Measurements from ENCODE around the gene MIPOL1.
A peak's percentile ranks its signal among the peaks of the same experiment; 100 is the strongest.

Gene MIPOL1

GRCh38 chr14:37587131-37587803 lies 389.5 kb downstream of the MIPOL1 start:
- H3K4me3 ChIP-seq (ENCODE audit: low read length in 2 of 2): no peak overlapping the region
- H3K9me3 ChIP-seq (replicated peaks in 1 of 2; ENCODE audit: control insufficient read depth in 2 of 2, insufficient read depth in 1 of 2, low read depth in 1 of 2, low read length in 2 of 2): no peaks in the 10 kb centered on the region
- H3K9ac ChIP-seq (ENCODE audit: low read depth, low read length, poor library complexity): no peak overlapping the region
- peak overlapping the region; percentile 92 for H2AFZ ChIP-seq (ENCODE audit: low read length)
- H2BK5ac ChIP-seq (ENCODE audit: low read length): no peak overlapping the region
- H3K14ac ChIP-seq (ENCODE audit: low read length): no peak overlapping the region
- no peak overlapping the region for H3K23ac ChIP-seq (ENCODE audit: low read depth, low read length, poor library complexity)
- H3K36me3 ChIP-seq (replicated peaks in 1 of 2; ENCODE audit: control insufficient read depth in 2 of 2, insufficient read depth in 2 of 2, low read length in 2 of 2): no peaks in the 10 kb centered on the region
- WGBS, 2 donors (ENCODE audit: extremely low coverage in 2 of 2, insufficient read length in 2 of 2, insufficient replicate concordance in 1 of 2): no CpG with 5 or more reads among the region's 4 CpGs
- no peak overlapping the region for H4K91ac ChIP-seq (ENCODE audit: low read depth, low read length, poor library complexity)
- H3K4me2 ChIP-seq (ENCODE audit: insufficient read depth, low read length, poor library complexity, severe bottlenecking): no peak overlapping the region
- H3K79me1 ChIP-seq (ENCODE audit: low read depth, low read length): peaks cover 2% of the 10 kb centered on the region
- no peak overlapping the region for H3K18ac ChIP-seq (ENCODE audit: low read length)
- peaks cover 24 to 98% (median 83%) of the 10 kb centered on the region in 3 experiments for H3K27me3 ChIP-seq (ENCODE audit: control insufficient read depth in 3 of 3, insufficient read depth in 3 of 3, low read depth in 1 of 3, low read length in 3 of 3)
- no peak overlapping the region for H2BK120ac ChIP-seq (ENCODE audit: low read depth, low read length)
- H3K27ac ChIP-seq (replicated peaks; ENCODE audit: low read length): no peak overlapping the region
- no peak overlapping the region for H2BK15ac ChIP-seq (ENCODE audit: low read length)
- no peak overlapping the region for H2AK5ac ChIP-seq (ENCODE audit: low read depth, low read length)
- no peak overlapping the region for H2BK12ac ChIP-seq (ENCODE audit: low read length)
- no peak overlapping the region for H3K4ac ChIP-seq (ENCODE audit: low read length)
- no peak overlapping the region for H4K8ac ChIP-seq (ENCODE audit: low read depth, low read length)
- peaks cover 7 to 16% of the 10 kb centered on the region in 2 donors for H3K4me1 ChIP-seq (ENCODE audit: control insufficient read depth in 2 of 2, insufficient read depth in 1 of 2, low read depth in 1 of 2, low read length in 2 of 2)
- DNase-seq (ENCODE audit: low spot score): no peak

GRCh38 chr14:37587881-37588666 lies 390.3 kb downstream of the MIPOL1 start:
- Histone ChIP-seq H3K23ac (ENCODE audit: low read depth, low read length, poor library complexity) (peak overlapping the region; percentile 39), H3K79me1 (ENCODE audit: low read depth, low read length) (peaks cover 2% of the 10 kb centered on the region), H3K4ac (ENCODE audit: low read length) (no peak overlapping the region), H3K27ac (replicated peaks; ENCODE audit: low read length) (no peak overlapping the region), H3K4me1 (ENCODE audit: control insufficient read depth in 2 of 2, insufficient read depth in 1 of 2, low read depth in 1 of 2, low read length in 2 of 2) (peaks cover 7 to 16% of the 10 kb centered on the region in 2 donors), H4K8ac (ENCODE audit: low read depth, low read length) (no peak overlapping the region), H2BK15ac (ENCODE audit: low read length) (no peak overlapping the region), H3K4me3 (ENCODE audit: low read length in 2 of 2) (peak overlapping the region; percentile 33 to 56), H3K27me3 (ENCODE audit: control insufficient read depth in 3 of 3, insufficient read depth in 3 of 3, low read depth in 1 of 3, low read length in 3 of 3) (peaks cover 32 to 98% (median 84%) of the 10 kb centered on the region in 3 experiments), H3K9me3 (replicated peaks in 1 of 2; ENCODE audit: control insufficient read depth in 2 of 2, insufficient read depth in 1 of 2, low read depth in 1 of 2, low read length in 2 of 2) (no peaks in the 10 kb centered on the region), H2BK120ac (ENCODE audit: low read depth, low read length) (no peak overlapping the region), H2AK5ac (ENCODE audit: low read depth, low read length) (no peak overlapping the region), H2BK5ac (ENCODE audit: low read length) (no peak overlapping the region), H3K4me2 (ENCODE audit: insufficient read depth, low read length, poor library complexity, severe bottlenecking) (peak overlapping the region; percentile 86), H3K9ac (ENCODE audit: low read depth, low read length, poor library complexity) (no peak overlapping the region), H2AFZ (ENCODE audit: low read length) (peak overlapping the region; percentile 92), H3K18ac (ENCODE audit: low read length) (peak overlapping the region; percentile 77), H3K36me3 (replicated peaks in 1 of 2; ENCODE audit: control insufficient read depth in 2 of 2, insufficient read depth in 2 of 2, low read length in 2 of 2) (no peaks in the 10 kb centered on the region), H2BK12ac (ENCODE audit: low read length) (no peak overlapping the region), H3K14ac (ENCODE audit: low read length) (no peak overlapping the region), H4K91ac (ENCODE audit: low read depth, low read length, poor library complexity) (no peak overlapping the region)
- no peak for DNase-seq (ENCODE audit: low spot score)
- WGBS, 2 donors (ENCODE audit: extremely low coverage in 2 of 2, insufficient read length in 2 of 2, insufficient replicate concordance in 1 of 2): no CpG with 5 or more reads among the region's 63 CpGs

- no peak overlapping the region for H3K18ac ChIP-seq (ENCODE audit: low read length)
- H3K14ac ChIP-seq (ENCODE audit: low read length): no peak overlapping the region
- peaks cover 5 to 15% of the 10 kb centered on the region in 2 donors for H3K4me1 ChIP-seq (ENCODE audit: control insufficient read depth in 2 of 2, insufficient read depth in 1 of 2, low read depth in 1 of 2, low read length in 2 of 2)
- peaks cover 32 to 98% (median 84%) of the 10 kb centered on the region in 3 experiments for H3K27me3 ChIP-seq (ENCODE audit: control insufficient read depth in 3 of 3, insufficient read depth in 3 of 3, low read depth in 1 of 3, low read length in 3 of 3)
- H3K79me1 ChIP-seq (ENCODE audit: low read depth, low read length): peaks cover 2% of the 10 kb centered on the region
- H3K36me3 ChIP-seq (replicated peaks in 1 of 2; ENCODE audit: control insufficient read depth in 2 of 2, insufficient read depth in 2 of 2, low read length in 2 of 2): no peaks in the 10 kb centered on the region
- no peak overlapping the region for H3K9ac ChIP-seq (ENCODE audit: low read depth, low read length, poor library complexity)
- no peak overlapping the region for H2BK12ac ChIP-seq (ENCODE audit: low read length)
- H3K4me2 ChIP-seq (ENCODE audit: insufficient read depth, low read length, poor library complexity, severe bottlenecking): peak overlapping the region; percentile 86
- H4K91ac ChIP-seq (ENCODE audit: low read depth, low read length, poor library complexity): no peak overlapping the region
- H3K4ac ChIP-seq (ENCODE audit: low read length): no peak overlapping the region
- H3K9me3 ChIP-seq (replicated peaks in 1 of 2; ENCODE audit: control insufficient read depth in 2 of 2, insufficient read depth in 1 of 2, low read depth in 1 of 2, low read length in 2 of 2): no peaks in the 10 kb centered on the region
- peak overlapping the region; percentile 92 for H2AFZ ChIP-seq (ENCODE audit: low read length)
- H4K8ac ChIP-seq (ENCODE audit: low read depth, low read length): no peak overlapping the region
- peak overlapping the region; percentile 39 for H3K23ac ChIP-seq (ENCODE audit: low read depth, low read length, poor library complexity)
- no peak overlapping the region for H2BK5ac ChIP-seq (ENCODE audit: low read length)
- H3K4me3 ChIP-seq (ENCODE audit: low read length in 2 of 2): peak overlapping the region in 1 of 2 donors; percentile 33
- no peak overlapping the region for H3K27ac ChIP-seq (replicated peaks; ENCODE audit: low read length)
- H2BK15ac ChIP-seq (ENCODE audit: low read length): no peak overlapping the region
- WGBS, 2 donors (ENCODE audit: extremely low coverage in 2 of 2, insufficient read length in 2 of 2, insufficient replicate concordance in 1 of 2): no CpG with 5 or more reads among the region's 6 CpGs
- H2AK5ac ChIP-seq (ENCODE audit: low read depth, low read length): no peak overlapping the region
- H2BK120ac ChIP-seq (ENCODE audit: low read depth, low read length): no peak overlapping the region
- DNase-seq (ENCODE audit: low spot score): no peak
Observed at GRCh38 chr14:37588667-37588955, 390.9 kb downstream of the MIPOL1 start.

DNA sequence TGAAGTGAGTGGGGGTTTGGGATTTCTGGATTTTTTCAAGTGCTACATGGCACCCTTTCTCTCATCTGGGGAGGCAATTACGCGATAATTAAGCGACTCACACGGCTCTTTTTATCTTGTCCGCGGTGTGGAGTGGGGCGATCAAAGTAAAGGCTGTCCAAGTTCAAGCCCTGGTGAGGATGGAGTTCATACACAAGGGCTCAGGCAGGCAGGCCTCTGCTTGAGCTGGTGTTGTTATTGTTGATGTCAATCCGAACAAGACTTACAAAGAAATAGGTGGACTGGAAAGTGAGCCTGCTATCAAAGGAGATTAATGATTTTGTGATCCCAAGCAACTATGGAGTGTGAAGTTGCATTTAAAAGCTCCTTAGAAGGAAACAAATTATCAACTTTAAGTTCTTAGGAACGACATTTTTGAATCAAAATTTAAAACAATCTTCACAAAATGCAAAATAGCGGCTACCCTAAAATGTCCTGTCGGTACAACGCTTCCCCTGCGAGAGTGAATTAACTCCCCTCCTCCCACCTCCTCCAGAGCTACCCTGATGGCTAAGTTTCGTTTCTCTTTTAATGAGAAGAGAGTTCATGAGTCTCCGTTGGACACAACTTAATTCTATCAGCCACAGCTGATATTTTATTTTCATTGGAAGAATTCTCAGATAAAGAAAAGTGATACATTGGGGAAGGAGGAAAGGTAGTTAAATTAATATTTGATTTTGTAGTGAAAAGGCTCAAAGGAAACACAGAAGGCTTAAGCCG lies 391.4 kb downstream of the MIPOL1 start:
- H4K91ac ChIP-seq (ENCODE audit: low read depth, low read length, poor library complexity): no peak overlapping the region
- H3K23ac ChIP-seq (ENCODE audit: low read depth, low read length, poor library complexity): no peak overlapping the region
- no peak overlapping the region for H2BK12ac ChIP-seq (ENCODE audit: low read length)
- DNase-seq (ENCODE audit: low spot score): no peak
- H3K27me3 ChIP-seq (ENCODE audit: control insufficient read depth in 3 of 3, insufficient read depth in 3 of 3, low read depth in 1 of 3, low read length in 3 of 3): peaks cover 32 to 98% (median 84%) of the 10 kb centered on the region in 3 experiments
- H2AK5ac ChIP-seq (ENCODE audit: low read depth, low read length): no peak overlapping the region
- no peak overlapping the region for H3K4ac ChIP-seq (ENCODE audit: low read length)
- H3K9ac ChIP-seq (ENCODE audit: low read depth, low read length, poor library complexity): no peak overlapping the region
- no peak overlapping the region for H3K4me2 ChIP-seq (ENCODE audit: insufficient read depth, low read length, poor library complexity, severe bottlenecking)
- H2BK5ac ChIP-seq (ENCODE audit: low read length): no peak overlapping the region
- H3K27ac ChIP-seq (replicated peaks; ENCODE audit: low read length): no peak overlapping the region
- H3K36me3 ChIP-seq (replicated peaks in 1 of 2; ENCODE audit: control insufficient read depth in 2 of 2, insufficient read depth in 2 of 2, low read length in 2 of 2): no peaks in the 10 kb centered on the region
- peaks cover 2% of the 10 kb centered on the region for H3K79me1 ChIP-seq (ENCODE audit: low read depth, low read length)
- H3K4me1 ChIP-seq (ENCODE audit: control insufficient read depth in 2 of 2, insufficient read depth in 1 of 2, low read depth in 1 of 2, low read length in 2 of 2): peaks cover 5 to 13% of the 10 kb centered on the region in 2 donors
- no peak overlapping the region for H4K8ac ChIP-seq (ENCODE audit: low read depth, low read length)
- no peak overlapping the region for H2AFZ ChIP-seq (ENCODE audit: low read length)
- WGBS, 2 donors (ENCODE audit: extremely low coverage in 2 of 2, insufficient read length in 2 of 2, insufficient replicate concordance in 1 of 2): no CpG with 5 or more reads among the region's 16 CpGs
- H3K4me3 ChIP-seq (ENCODE audit: low read length in 2 of 2): no peak overlapping the region
- H2BK15ac ChIP-seq (ENCODE audit: low read length): no peak overlapping the region
- no peak overlapping the region for H3K14ac ChIP-seq (ENCODE audit: low read length)
- no peaks in the 10 kb centered on the region for H3K9me3 ChIP-seq (replicated peaks in 1 of 2; ENCODE audit: control insufficient read depth in 2 of 2, insufficient read depth in 1 of 2, low read depth in 1 of 2, low read length in 2 of 2)
- H2BK120ac ChIP-seq (ENCODE audit: low read depth, low read length): no peak overlapping the region
- H3K18ac ChIP-seq (ENCODE audit: low read length): no peak overlapping the region
